Parietal lobe (tissue), 2 donors: ENCODE results near the gene KCNK7. TPM values are rescaled to one million over a fixed set of nuclear protein-coding genes. Genes with fewer than 3 reads are reported as not detected.

Experiments
- small RNA-seq: library from RNA; depleted of rRNA; stranded (forward); fragments of <200 nt; gene quantifications from one replicate; pipeline ENCODE3, GENCODE V24; 2014; ENCODE audit warnings: low replicate concordance
- total RNA-seq: library from RNA; depleted of rRNA; stranded (reverse); fragments of >200 nt; gene quantifications from one replicate; pipeline ENCODE4 v1.2.3, GENCODE V29; 2014

KCNK7 gene, protein sequence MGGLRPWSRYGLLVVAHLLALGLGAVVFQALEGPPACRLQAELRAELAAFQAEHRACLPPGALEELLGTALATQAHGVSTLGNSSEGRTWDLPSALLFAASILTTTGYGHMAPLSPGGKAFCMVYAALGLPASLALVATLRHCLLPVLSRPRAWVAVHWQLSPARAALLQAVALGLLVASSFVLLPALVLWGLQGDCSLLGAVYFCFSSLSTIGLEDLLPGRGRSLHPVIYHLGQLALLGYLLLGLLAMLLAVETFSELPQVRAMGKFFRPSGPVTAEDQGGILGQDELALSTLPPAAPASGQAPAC
- not detected for total RNA-seq

DNA sequence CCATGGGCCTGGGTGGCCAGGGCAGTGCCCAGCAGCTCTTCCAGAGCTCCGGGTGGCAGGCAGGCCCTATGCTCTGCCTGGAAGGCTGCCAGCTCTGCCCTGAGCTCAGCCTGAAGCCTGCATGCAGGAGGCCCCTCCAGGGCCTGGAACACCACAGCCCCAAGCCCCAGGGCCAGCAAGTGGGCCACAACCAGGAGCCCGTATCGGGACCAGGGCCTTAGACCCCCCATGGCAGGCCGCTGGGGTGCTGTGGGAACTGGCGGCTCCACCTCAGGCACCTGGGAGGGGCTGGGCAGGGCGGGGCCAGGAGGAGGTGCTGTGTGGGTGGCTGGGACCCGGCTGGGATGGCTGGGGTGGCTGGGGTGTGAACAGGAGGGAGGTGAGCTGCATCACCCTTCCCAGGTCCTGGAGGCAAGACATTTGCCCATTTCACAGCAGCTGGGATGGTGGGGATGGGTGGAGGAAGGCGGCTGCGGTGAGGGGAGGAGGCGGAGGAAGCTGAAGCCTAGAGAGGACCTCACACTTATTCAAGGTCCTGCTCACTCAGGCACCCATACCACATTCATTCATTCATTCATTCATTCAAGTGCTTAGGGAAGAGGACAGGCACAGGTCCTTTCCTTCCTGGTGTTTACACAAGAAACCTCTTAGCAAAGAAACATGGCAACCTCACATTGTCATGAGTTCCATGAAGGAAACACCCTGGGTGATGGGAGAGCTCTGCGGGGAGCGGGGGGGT is at the start of gene KCNK7:
TSS of gene KCNK7 (minus strand) at position 258 of the 739 bp plus-strand sequence. CDS start at position 230, 28 bp downstream.

DNA sequence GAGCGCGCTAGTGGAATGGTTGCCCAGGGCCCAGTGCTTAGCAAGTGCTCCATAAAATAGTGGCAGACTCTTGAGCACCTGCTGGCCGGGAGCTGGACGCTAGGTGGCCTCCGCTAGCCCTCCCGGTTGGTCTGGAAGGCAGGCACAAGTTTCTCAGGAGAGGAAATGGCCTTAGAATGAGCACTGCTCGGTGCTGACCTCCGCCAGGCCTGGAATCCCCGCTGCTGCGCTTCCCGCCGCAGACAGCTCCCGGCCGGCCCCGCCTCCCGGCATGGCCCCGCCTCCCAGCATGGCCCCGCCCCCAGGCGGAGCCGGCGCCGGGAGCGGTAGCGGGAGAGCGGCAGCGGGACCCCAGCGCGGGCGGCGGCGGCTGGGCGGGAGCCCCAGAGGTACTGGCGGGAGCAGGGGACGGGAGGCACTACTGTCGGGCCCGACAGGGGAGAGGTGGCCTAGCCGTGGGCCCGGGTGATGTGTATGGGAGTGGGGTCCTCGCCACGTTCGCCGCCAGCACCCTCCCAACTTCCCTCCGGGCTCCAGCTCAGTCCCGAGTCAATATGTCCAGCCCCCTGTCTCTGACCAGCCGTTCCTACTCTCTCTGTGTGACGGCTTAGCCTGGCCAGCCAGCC is 42.3 kb upstream of the KCNK7 start, which contains the start of gene SIPA1:
TSS of gene SIPA1 (plus strand) at position 308 of the 626 bp plus-strand sequence. CDS start 2,821 bp downstream, outside the sequence.

DNA sequence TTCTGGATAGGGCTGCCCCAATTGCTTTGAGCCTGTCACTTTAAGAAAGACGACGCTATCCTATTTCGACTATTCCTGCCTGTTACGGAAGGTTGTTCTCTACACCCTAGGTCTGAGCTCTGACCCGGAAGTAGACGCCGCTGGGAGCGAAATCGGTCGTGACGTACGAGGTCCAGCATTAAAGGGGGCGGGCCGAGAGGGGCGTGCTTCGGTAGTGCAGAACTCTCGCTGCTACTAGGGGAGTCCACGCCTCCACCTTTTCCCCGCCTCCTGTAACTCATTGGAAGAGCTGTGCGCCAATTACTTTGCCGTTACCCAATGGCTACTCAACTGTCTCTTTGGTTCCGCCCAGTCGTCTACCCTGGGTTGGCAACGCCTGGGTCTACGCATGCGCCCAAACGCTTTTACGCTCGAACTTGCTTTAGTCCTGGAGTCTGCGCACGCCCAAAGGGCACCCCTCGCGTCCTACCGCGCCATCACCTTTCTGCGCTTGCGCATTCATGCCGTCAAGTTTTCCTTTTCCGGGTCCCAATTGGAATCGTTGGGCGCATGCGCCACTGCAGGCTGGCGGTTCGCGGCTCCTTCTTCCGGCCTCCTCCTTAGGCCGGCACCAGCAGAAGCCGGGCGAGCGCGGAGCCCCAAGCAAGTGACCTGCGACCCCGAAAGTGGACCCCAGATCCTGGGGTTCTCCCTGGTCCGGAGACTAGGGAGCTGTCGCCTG is 19.8 kb upstream of the KCNK7 start, which contains the start of gene PCNX3:
TSS of gene PCNX3 (plus strand) at position 548 of the 721 bp plus-strand sequence. CDS start 536 bp downstream, outside the sequence.

DNA sequence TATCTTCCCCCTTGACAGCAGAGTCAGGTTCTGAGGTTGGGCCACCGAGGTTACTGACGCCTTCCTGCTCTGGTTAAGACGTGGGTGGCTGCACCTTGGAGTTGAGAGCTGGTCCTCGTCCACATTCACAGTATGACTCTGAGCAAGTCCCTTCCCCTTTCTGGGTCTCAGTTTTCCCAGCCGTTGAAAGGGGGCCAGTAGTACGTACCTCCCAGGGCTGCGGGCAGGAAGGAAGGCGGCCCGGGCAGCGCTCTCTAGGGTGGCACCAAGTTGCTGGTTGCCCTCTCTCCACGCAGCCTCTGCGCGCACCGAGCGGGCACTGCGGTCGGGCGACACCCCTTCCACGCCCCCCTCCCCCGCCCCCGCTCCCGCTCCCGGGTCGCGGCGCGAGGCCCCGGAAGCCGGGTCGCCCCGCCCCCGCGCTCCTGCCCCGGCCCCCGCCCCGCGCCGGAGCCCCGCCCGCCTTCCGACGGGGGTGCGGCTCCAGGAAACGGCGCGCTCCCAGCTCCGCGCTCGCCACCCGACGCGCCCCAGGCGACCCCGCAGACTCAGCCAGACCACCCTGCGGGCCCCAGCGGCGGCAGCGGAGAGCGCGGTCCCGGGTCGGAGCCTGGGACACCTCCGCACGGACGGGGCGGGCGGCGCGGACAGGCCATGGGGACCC is 19.9 kb downstream of the KCNK7 start, which contains the start of gene EHBP1L1:
TSS of gene EHBP1L1 (plus strand) at position 486 of the 664 bp plus-strand sequence. CDS start 250 bp downstream, outside the sequence.

DNA sequence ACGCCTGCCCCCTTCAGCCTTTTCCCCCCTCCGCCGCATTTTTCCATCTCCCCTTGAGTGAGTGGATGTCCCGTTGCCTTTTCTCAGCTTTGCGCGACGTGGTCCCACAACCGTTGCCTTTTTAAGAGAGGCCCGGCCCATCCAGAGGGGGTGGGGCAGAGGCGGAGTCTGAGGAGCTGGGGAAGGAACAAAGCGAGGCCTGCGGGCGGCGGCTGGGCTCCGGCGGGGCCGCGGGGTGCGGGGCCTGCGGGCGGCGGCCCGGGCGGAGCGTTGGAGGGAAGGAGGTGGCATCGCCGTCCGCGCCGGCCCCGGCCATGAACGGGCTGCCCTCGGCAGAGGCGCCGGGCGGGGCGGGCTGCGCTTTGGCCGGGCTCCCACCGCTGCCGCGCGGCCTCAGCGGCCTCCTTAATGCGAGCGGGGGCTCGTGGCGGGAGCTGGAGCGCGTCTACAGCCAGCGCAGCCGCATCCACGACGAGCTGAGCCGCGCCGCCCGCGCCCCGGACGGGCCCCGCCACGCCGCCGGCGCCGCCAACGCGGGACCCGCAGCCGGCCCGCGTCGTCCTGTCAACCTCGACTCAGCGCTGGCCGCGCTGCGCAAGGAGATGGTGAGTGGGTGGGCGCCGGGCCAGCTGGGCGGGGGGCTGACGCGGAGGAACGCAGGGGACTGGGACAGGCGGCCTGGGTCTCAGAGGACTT is 23.1 kb downstream of the KCNK7 start, which contains the start of gene FAM89B:
TSS of gene FAM89B (plus strand) at position 183 of the 696 bp plus-strand sequence. CDS start at position 315, 132 bp downstream.

DNA sequence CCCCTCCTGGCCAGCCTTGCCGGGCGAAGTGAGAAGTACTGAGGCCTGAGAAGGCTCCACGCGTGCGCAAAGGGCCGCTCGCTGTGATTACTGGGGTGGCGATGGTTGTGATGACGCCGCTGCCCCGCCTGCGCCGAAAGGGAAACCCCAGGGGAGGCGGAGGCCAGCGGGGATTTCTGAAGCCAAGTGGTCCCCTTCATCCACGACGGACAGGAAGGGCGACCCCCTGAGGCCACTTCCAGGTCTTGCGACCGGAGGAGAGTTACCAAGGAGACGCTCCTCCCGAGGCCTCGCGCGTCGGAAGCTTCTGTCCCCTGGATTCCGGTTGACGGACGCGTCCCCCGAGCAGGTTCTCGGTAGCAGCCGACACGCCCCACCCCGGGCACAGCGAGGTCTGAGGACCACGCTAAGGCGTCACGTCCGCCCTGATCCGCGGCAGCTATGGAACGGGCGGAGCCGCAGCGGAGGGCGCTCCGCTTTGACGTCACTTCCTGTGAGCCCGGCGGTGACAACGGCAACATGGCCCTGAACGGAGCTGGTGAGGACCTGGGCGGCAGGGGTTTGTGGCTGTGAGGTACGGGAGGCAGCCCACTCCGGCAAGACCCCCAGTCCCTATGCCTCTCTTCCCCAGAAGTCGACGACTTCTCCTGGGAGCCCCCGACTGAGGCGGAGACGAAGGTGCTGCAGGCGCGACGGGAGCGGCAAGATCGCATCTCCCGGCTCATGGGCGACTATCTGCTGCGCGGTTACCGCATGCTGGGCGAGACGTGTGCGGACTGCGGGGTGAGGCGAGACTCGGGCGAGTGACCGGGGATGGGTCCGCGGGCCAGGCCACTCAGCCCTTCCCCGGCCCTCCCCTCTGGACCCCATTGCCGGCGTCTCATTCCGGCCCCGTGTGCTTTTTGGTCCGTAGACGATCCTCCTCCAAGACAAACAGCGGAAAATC is 25.4 kb downstream of the KCNK7 start, which contains the start of gene ZNRD2:
TSS of gene ZNRD2 (plus strand) at position 505 of the 946 bp plus-strand sequence. CDS start at position 520, 15 bp downstream.

DNA sequence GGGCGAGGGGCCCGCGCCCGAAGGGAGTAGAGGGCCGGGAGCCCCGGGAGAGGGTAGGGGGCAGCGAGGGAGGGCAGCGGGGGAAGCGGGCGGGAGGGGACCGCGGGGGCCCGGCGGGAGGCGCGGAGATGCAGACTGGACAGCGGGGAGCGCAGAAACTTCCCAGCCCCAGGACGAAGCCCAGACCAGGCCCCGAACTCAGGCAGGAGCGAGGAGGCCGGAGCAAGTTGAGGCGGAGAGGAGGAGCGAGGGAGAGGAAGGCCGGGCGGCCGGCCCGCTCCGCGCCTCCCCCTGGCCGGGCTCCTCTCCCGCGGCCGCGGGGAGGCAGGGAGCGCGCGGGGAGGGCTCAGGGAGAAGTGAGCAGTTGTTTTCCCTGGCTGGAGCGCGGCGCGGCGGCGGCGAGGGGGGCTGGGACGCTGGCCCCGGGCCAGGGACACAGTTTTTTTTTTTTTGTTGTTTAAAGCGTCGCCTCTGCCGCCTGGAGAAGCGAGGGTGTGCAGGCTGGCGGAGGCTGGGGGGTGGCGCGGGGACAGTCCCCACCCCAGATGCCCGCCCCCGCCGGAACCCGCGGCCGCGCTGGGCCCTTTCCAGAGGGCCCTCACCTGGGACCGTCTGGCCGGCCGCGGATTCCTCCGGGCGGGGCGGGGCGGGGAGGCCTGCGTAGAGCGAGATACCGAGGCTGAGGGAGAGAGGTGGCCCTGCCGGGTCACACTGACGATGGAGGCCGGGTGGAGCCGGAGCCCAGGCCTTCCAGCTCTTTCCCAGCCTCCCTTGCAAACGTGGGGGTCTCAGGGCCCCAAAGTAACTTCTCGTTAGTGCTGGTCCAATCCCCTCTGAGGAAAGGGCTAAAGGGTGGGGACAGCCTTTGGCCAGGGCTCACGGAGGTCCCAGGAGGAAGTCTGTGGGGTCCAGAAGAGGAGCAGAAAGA is 37.3 kb downstream of the KCNK7 start, which contains the start of gene LTBP3:
TSS of gene LTBP3 (minus strand) at position 358 of the 928 bp plus-strand sequence. CDS start 400 bp downstream, outside the sequence.

Small RNA genes within 50 kb of the gene (small RNA-seq; reads per million reads assigned to genes)
- gene AP001362.1 (not detected), gene MIR4690 (not detected)

Other genes with a start within 250 kb of the KCNK7 start
- 3.8 TPM for gene TIGD3, start 241.0 kb downstream of the KCNK7 start, total RNA-seq
- 0.31 TPM for gene SLC25A45, start 213.2 kb downstream of the KCNK7 start, total RNA-seq
- 7.8 TPM for gene FRMD8, start 209.2 kb downstream of the KCNK7 start, total RNA-seq
- gene NEAT1, start 173.0 kb downstream of the KCNK7 start, total RNA-seq: 11.6 TPM
- 25,265 TPM for gene MALAT1, start 96.8 kb downstream of the KCNK7 start, total RNA-seq
- 47.6 TPM for gene SCYL1, start 70.7 kb downstream of the KCNK7 start, total RNA-seq
- 53.5 TPM for gene LTBP3, start 37.4 kb downstream of the KCNK7 start, total RNA-seq
- gene ZNRD2, start 25.3 kb downstream of the KCNK7 start, total RNA-seq: 25.0 TPM
- gene FAM89B, start 23.3 kb downstream of the KCNK7 start, total RNA-seq: 39.4 TPM
- 21.0 TPM for gene EHBP1L1, start 19.7 kb downstream of the KCNK7 start, total RNA-seq
- gene MAP3K11, start 18.4 kb upstream of the KCNK7 start, total RNA-seq: 26.3 TPM
- gene PCNX3, start 20.0 kb upstream of the KCNK7 start, total RNA-seq: 14.1 TPM
- 4.4 TPM for gene SIPA1, start 42.3 kb upstream of the KCNK7 start, total RNA-seq
- gene RELA, start 67.1 kb upstream of the KCNK7 start, total RNA-seq: 30.7 TPM
- 46.0 TPM for gene KAT5, start 116.5 kb upstream of the KCNK7 start, total RNA-seq
- 17.2 TPM for gene RNASEH2C, start 125.0 kb upstream of the KCNK7 start, total RNA-seq
- gene AP5B1, start 185.2 kb upstream of the KCNK7 start, total RNA-seq: 8.8 TPM
- not detected for gene OVOL1, start 191.3 kb upstream of the KCNK7 start, total RNA-seq
- 20.7 TPM for gene SNX32, start 238.2 kb upstream of the KCNK7 start, total RNA-seq